NOMO-1 (cell line): Measurements from ENCODE around the gene NUTM2A.
"Not testable (repeated sequence)": the region's sequence is repeated elsewhere in the genome, so short reads cannot be mapped to it uniquely, and the experiment has no call there.

Experiments
- DNase-seq, 2 experiments: peaks; one replicate each; lab custom pipeline; 2025; ENCODE audit not compliant: unreplicated experiment in 2 of 2; lab: John Stamatoyannopoulos, UW

Gene NUTM2A

DNA sequence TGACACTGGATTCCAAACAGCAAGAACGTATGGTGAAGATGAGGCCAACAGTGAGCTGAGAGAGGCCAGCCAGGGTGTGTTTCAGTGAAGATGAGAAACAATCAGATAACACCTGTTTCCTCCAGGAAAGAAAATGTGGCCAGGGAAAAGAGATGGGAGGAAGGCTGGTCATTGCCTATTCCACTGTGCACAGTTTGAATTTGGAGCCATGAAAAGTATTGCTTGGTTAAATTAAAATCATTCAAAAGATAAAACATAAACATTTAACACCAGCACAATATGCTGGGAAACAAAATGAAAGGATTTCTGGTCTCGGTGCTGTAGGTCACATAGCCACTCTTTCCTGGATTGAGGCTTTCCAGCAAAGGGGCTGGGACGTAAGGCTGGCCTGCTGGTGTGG is at the start of gene NUTM2A:
TSS of gene NUTM2A (plus strand) at position 301 of the 400 bp plus-strand sequence. CDS start 383 bp downstream, outside the sequence.
- not testable (repeated sequence) for DNase-seq

- DNase-seq, result not testable (repeated sequence)
Measured at GRCh38 chr10:87177587-87177986, 47.7 kb upstream of the NUTM2A start.

- peak; percentile 55 to 68 for DNase-seq
Measured at GRCh38 chr10:87184421-87184820, 40.8 kb upstream of the NUTM2A start.

GRCh38 chr10:87186016-87186415 is 39.2 kb upstream of the NUTM2A start:
- DNase-seq, result peak in 1 of 2 experiments; percentile 27

- DNase-seq, result not testable (repeated sequence)
Measured at GRCh38 chr10:87187573-87187972, 37.7 kb upstream of the NUTM2A start.

DNA sequence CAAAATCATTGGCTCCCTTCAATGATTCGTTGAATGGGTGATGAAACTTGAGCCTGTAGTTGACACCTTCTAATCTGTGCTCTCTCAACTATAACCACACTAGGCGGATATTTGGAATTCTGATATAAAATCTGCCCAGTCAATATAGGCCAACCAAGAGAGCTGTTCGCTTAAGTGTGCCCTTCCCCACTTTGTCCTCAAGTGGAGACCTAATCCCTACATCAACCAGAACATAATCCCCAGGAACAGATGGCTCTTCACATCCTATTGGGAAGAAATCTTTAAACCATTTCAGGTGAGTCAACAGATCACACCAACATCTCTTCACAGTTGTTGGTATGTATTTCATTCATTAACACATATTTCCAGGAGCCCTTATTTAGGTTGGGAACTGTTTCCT is 33.4 kb upstream of the NUTM2A start:
- not testable (repeated sequence) for DNase-seq

DNA sequence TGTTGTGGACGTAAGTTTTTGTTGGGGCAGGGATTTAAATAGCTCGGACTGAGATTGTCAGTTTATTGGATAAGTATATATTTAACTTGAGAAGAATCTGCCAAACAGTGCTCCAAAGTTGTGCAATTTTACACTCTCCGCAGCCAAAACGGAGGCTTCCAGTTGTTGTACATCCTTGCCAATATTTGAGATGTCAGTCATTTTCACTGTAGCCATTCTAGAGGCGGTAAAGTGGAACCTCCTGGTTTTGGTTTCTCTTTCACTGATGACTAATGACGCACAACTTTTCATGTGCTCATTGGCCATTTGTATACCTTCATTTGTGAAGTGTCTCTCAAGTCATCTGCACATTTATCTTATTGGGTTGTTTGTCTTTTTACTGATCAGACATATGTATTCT is 24.3 kb upstream of the NUTM2A start:
- DNase-seq, result peak; percentile 50 to 74

- DNase-seq, result not testable (repeated sequence)
Measured at GRCh38 chr10:87204801-87205200, 20.4 kb upstream of the NUTM2A start.

- DNase-seq, result not testable (repeated sequence)
Measured at GRCh38 chr10:87206922-87207321, 18.3 kb upstream of the NUTM2A start.

GRCh38 chr10:87210309-87210708 is 14.9 kb upstream of the NUTM2A start:
- not testable (repeated sequence) for DNase-seq

GRCh38 chr10:87211848-87212247 is 13.4 kb upstream of the NUTM2A start:
- DNase-seq, result not testable (repeated sequence)

- not testable (repeated sequence) for DNase-seq
Measured at GRCh38 chr10:87213150-87213765, 12.0 kb upstream of the NUTM2A start.

DNA sequence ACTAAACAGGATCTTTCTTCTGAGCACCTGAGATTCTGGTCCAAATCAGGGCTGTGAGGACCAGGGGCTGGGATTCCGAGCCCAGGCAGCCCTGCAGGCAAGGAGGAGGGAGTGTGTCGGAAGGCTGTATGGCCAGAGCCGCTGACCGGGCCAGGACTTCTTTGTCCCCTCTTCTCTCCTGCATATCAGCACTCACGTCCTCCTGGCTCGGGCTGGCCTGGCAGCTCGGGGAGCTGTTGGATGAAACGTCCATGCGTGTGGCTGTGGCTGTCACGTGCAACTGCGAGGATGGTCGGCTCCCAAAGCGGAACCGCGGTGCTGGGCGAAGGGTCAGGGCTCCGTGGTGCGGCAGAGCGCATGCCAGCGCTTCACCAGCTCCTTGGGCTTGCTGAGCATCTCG is 11.4 kb upstream of the NUTM2A start:
- not testable (repeated sequence) for DNase-seq

DNA sequence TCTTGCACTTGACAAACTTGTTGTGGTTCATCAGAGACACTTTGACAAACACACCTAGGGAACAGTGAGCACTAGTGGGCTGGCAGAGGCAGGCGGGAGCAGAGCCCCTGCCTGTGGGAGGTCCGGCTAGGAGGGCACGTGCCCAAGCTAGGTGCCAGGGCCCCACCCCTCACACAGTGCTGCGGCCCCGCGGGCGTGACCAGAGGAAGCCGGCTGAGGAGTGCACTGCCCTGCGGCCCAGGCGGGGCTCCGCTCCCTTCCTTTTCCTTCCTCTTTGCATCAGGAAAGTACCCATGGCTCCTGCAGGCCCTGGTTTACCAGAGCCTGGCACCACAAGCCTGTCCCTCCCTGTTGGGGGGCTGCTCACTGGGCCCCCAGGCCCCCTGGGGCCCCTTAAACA is 9.1 kb upstream of the NUTM2A start:
- DNase-seq, result not testable (repeated sequence)

GRCh38 chr10:87219370-87219769 is 5.9 kb upstream of the NUTM2A start:
- DNase-seq, result not testable (repeated sequence)

DNA sequence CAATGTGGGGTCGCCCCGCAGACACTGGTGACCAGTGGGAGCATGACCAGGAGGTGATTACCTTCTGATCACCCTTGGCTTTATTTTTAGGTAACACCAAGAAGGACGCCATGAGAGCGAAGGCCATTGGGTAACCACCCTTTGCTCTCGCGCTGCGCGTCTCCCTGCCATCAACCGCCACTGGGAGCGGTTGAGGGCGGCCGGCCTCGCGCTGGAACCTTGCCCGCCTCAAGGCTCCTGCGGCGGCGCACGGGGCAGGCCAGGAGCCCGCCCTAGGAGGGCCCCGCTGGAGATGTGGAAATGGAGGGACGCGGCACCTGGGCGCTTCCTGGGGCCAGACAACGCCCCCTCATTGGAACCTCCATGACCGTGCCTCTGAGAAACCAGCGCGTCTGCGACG is 2.5 kb upstream of the NUTM2A start:
- DNase-seq, result not testable (repeated sequence)

- not testable (repeated sequence) for DNase-seq
Measured at GRCh38 chr10:87228247-87228646, 3.0 kb downstream of the NUTM2A start.

DNA sequence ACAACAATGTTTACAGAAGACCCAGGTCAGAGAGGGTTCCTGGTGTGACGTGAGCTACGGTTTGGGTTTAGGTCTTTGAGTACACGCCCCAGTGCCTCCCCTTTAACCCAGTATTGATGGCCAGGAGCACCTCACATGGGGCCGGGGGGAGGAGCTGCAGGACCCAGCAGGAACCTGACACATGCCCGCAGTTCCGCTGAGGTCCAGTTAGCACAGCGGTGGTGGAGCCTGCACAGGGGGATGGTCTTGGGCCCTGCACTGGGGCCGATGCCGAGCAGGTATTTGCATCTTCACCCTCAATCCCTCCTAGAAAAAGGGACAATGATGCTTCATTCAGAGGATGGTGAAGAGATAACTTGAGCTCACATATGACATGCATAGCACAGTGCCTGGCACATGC is 4.0 kb downstream of the NUTM2A start:
- not testable (repeated sequence) for DNase-seq

DNA sequence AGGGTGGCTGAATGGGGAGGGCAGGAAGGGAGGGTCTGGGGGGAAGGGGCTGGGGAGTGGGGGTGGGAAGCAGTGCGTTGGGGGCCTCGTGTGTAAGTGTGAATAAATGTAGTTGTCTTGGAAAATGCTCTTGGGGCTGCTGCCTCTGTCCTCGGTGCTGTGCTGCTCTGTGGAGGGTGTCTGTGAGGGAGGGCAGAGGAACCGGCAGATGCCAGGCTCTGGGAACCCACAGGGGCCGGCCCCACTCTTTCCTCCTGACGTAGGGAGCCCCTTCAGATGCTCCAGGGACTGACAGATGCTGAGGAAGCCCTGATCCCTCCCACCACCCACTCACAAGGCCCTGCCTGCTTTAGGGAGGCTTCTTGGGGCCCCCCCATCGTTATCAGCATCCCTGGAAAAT is 9.6 kb downstream of the NUTM2A start:
- DNase-seq, result not testable (repeated sequence)

- DNase-seq, result not testable (repeated sequence)
Measured at GRCh38 chr10:87237244-87237643, 12.0 kb downstream of the NUTM2A start.

DNA sequence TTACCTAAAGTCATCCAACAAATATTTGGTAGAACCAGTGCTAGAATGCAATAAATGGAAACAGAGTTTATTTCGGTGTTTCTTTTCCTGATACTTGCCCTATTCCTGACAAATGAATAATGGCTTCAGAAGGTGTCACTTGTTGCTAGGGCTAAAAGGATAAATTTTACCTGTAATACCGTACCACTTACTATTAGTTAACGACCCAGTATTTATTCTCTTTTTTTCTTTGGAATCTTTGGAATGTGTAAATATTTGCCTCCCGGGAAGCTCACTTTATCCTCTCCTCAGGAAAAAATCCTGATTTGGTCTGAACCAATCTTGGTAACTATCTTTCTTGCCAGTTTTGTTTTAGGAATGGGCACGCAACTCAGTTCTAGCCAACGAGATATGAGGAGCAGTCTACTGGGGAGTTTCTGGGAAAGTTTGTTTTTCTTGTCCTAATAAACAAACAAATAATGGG is 14.1 kb downstream of the NUTM2A start:
- not testable (repeated sequence) for DNase-seq

DNA sequence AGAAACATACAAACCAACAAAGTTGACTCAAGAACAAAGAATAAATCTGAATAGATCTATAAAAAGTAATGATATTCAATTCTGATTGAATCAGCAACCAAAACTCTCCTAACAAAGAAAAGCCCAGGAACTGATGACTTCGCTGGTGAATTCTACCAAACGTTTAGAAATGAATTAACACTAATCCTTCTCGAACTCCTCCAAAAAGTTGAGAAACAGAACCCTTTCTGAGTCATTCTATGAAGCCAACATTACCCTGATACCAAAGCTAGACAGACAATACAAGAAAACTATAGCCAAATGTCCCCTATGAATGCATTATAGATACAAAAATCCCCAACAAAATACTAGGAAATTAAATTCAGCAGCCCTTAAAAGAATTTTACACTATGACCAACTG is 16.9 kb downstream of the NUTM2A start:
- DNase-seq, result not testable (repeated sequence)

- not testable (repeated sequence) for DNase-seq
Measured at GRCh38 chr10:87247335-87247734, 22.1 kb downstream of the NUTM2A start.
